PC-9 (cell line): ENCODE data around the gene HSPA12A. TPM values are rescaled to one million over a fixed set of nuclear protein-coding genes. Genes with fewer than 3 reads are reported as not detected.

Experiments
- BruUV-seq: library from RNA; stranded (reverse); fragments of 400-500 nt; replicated peaks from 2 replicates; lab custom pipeline; 2021; lab: Mats Ljungman, UMichigan
- CTCF ChIA-PET: fragments of 300-600 bp; sonication (Branson Sonifier 250); formaldehyde crosslinking; loops from one replicate; lab custom pipeline; 2022; ENCODE audit warnings: antibody characterized with exemption; lab: Charles Lee
- POLR2A ChIA-PET: fragments of 300-600 bp; sonication (Branson Sonifier 250); formaldehyde crosslinking; loops from one replicate; lab custom pipeline; 2022; ENCODE audit warnings: antibody characterized with exemption; ENCODE audit not compliant: unreplicated experiment; lab: Charles Lee
- DNase-seq, 2 experiments: peaks; one replicate each; pipeline versions ENCODE4 v3.0.0 to v3.0.0-alpha.2; 2015 to 2022; ENCODE audit warnings: mixed read lengths in 1 of 2
- H2AFZ ChIP-seq: fragments of 200-600 bp; sonication (generic); 2 replicates; pipeline ENCODE4 v1.8.1; 2017; ENCODE audit warnings: antibody characterized with exemption
- H3F3A ChIP-seq: fragments of 200-600 bp; sonication (generic); 2 replicates; pipeline ENCODE4 v1.8.1; 2017; ENCODE audit warnings: antibody characterized with exemption, mild to moderate bottlenecking, low read depth; ENCODE audit not compliant: insufficient read depth
- H3K27ac ChIP-seq: fragments of 200-600 bp; sonication (generic); 2 replicates; pipeline ENCODE4 v1.6.1; 2016; ENCODE audit warnings: mixed run types
- H3K27me3 ChIP-seq: fragments of 200-600 bp; sonication (generic); 2 replicates; pipeline ENCODE4 v1.6.1; 2016; ENCODE audit warnings: low read depth, mixed run types; ENCODE audit not compliant: insufficient read depth
- H3K36me3 ChIP-seq: fragments of 200-600 bp; sonication (generic); 2 replicates; pipeline ENCODE4 v1.6.1; 2016; ENCODE audit warnings: low read depth, mixed run types
- H3K4me1 ChIP-seq: fragments of 200-600 bp; sonication (generic); replicated peaks from 2 replicates; pipeline ENCODE4 v1.6.1; 2016; ENCODE audit warnings: mixed run types; ENCODE audit not compliant: insufficient read depth
- H3K4me2 ChIP-seq: fragments of 200-600 bp; sonication (generic); 2 replicates; pipeline ENCODE4 v1.6.1; 2017; ENCODE audit warnings: mixed run types
- H3K4me3 ChIP-seq: fragments of 200-600 bp; sonication (generic); 2 replicates; pipeline ENCODE4 v1.6.1; 2016; ENCODE audit warnings: mixed run types
- H3K79me2 ChIP-seq: fragments of 200-600 bp; sonication (generic); 2 replicates; pipeline ENCODE4 v1.6.1; 2017; ENCODE audit warnings: low read depth, mixed run types
- H3K9me2 ChIP-seq: fragments of 200-600 bp; sonication (generic); 2 replicates; pipeline ENCODE4 v1.8.1; 2017; ENCODE audit warnings: mild to moderate bottlenecking; ENCODE audit not compliant: insufficient read depth
- H3K9me3 ChIP-seq: fragments of 200-600 bp; sonication (generic); 2 replicates; pipeline ENCODE4 v1.8.1; 2016; ENCODE audit warnings: low read depth; ENCODE audit not compliant: insufficient read depth
- H4K20me1 ChIP-seq: fragments of 200-600 bp; sonication (generic); 2 replicates; pipeline ENCODE4 v1.8.1; 2017; ENCODE audit not compliant: insufficient read depth
- EZH2 ChIP-seq: fragments of 200-600 bp; sonication (generic); IDR thresholded peaks from 2 replicates; pipeline ENCODE4 v1.8.0; 2017; ENCODE audit warnings: antibody characterized with exemption, low read depth
- intact Hi-C: fragments of 100-400 bp; cut with micrococcal nuclease; formaldehyde crosslinking; loops from one replicate; pipeline ENCODE4 v1.10.0; 2022; ENCODE audit not compliant: unreplicated experiment
- total RNA-seq: library from RNA; stranded (reverse); gene quantifications from 2 replicates; pipeline ENCODE4 v1.2.3, GENCODE V29; 2021
- TF ChIP-seq, protein P1 (sequence below): fragments of 200-600 bp; sonication (generic); conservative IDR thresholded peaks from 2 replicates; pipeline ENCODE4 v1.6.1; 2017; ENCODE audit warnings: mixed run types, antibody characterized with exemption, mild to moderate bottlenecking, moderate library complexity

Gene HSPA12A
- total RNA-seq, 1 experiment from 2014 or later: 12.1 TPM

DNA sequence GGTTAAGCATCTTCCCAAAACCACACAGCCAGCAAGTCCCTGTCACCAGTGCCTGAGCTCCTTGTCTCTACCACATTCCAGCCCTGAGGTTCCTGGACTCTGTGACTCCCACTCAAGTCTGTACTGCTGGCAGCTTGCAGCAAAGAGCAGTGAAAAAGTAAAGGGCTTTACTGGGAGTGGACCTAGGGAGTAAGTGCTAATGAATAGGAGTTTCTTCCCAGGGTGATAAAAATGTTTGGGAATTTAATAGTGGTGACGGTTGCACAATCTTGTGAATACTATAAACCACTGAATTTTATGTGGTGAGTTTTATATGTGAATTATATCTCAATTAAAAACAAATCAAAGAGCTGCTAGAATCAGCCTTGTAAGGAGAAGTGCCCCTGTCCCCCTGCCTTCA lies 22.6 kb downstream of the HSPA12A start:
- CTCF ChIA-PET: interaction anchor here (0.6 kb wide), 1 partner anchor 455 kb away, joined by 5 read pairs; no protein-coding TSS in a partner anchor
- Histone ChIP-seq H2AFZ (no peak overlapping the region), H3K36me3 (no peaks in the 10 kb centered on the region), H3K9me3 (no peaks in the 10 kb centered on the region), H3K27ac (no peak overlapping the region), H3K9me2 (no peaks in the 10 kb centered on the region), H3K4me1 (no peaks in the 10 kb centered on the region), H3K4me3 (no peak overlapping the region), H4K20me1 (no peaks in the 10 kb centered on the region), H3K79me2 (no peaks in the 10 kb centered on the region), H3K27me3 (no peaks in the 10 kb centered on the region), H3F3A (no peaks in the 10 kb centered on the region), H3K4me2 (no peak overlapping the region)
- DNase-seq: no peak
- intact Hi-C loops: no loop called here
- BruUV-seq: no TSS peak
- no peak for TF ChIP-seq EZH2
- TF ChIP-seq, protein P1, sequence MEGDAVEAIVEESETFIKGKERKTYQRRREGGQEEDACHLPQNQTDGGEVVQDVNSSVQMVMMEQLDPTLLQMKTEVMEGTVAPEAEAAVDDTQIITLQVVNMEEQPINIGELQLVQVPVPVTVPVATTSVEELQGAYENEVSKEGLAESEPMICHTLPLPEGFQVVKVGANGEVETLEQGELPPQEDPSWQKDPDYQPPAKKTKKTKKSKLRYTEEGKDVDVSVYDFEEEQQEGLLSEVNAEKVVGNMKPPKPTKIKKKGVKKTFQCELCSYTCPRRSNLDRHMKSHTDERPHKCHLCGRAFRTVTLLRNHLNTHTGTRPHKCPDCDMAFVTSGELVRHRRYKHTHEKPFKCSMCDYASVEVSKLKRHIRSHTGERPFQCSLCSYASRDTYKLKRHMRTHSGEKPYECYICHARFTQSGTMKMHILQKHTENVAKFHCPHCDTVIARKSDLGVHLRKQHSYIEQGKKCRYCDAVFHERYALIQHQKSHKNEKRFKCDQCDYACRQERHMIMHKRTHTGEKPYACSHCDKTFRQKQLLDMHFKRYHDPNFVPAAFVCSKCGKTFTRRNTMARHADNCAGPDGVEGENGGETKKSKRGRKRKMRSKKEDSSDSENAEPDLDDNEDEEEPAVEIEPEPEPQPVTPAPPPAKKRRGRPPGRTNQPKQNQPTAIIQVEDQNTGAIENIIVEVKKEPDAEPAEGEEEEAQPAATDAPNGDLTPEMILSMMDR: no peak
- POLR2A ChIA-PET: no interaction called here

DNA sequence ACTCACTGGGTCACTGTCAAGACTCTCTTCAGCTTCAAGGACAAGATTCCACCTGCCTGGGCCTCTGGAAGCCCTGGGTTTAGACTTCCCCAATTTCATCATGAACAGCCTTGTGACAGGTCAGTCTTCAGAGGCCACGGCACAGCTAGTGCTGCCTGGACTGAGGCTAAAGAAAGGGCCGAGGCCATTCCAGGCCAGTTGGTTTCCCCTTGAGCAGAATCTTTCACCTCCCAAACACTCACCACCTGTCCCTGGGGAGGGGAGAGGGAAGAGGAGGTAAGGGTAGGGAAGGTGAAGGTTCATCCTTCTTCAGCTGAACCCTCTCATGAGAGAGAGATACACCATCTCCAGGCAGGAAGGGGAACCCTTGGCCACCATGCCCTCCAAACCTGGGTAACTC lies 24.3 kb downstream of the HSPA12A start:
- ChIA-PET POLR2A (no interaction called here), CTCF (no interaction called here)
- no peak overlapping the region for H3K4me2 ChIP-seq
- DNase-seq: no peak
- H2AFZ ChIP-seq: no peak overlapping the region
- no peak overlapping the region for H3K4me3 ChIP-seq
- intact Hi-C loops: no loop called here
- H3K79me2 ChIP-seq: no peaks in the 10 kb centered on the region
- BruUV-seq: no TSS peak
- no peaks in the 10 kb centered on the region for H3K4me1 ChIP-seq
- TF ChIP-seq, protein P1: no peak
- no peak for TF ChIP-seq EZH2
- H3K36me3 ChIP-seq: no peaks in the 10 kb centered on the region
- H4K20me1 ChIP-seq: no peaks in the 10 kb centered on the region
- no peaks in the 10 kb centered on the region for H3K9me2 ChIP-seq
- H3K27me3 ChIP-seq: no peaks in the 10 kb centered on the region
- no peak overlapping the region for H3K27ac ChIP-seq
- no peaks in the 10 kb centered on the region for H3F3A ChIP-seq
- H3K9me3 ChIP-seq: no peaks in the 10 kb centered on the region

DNA sequence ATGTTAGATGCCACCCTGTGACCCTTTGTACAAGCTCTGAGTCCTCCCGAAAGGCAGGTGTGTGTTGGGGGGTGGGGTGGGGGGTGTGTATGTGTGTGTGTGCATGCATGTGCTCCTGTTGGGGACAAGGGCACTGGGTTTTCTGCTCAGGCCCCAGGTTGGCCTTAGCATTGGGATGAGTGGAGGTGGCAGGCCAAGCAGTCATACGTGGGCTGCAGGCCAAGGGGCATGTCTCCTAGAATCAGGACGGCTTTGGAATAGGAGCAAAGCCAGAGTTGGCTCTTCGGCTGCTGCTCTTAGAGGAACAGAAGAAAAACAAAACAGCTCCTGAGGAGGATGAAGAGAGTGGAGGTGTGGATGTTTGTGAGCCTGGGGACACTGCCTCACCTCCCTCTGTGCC lies 26.0 kb downstream of the HSPA12A start:
- BruUV-seq: no TSS peak

More for the DNA sequence above, 26.0 kb downstream of the HSPA12A start:
- DNase-seq: no peak
- no peak overlapping the region for H3K4me2 ChIP-seq
- ChIA-PET POLR2A (no interaction called here), CTCF (no interaction called here)
- intact Hi-C loops: no loop called here
- no peaks in the 10 kb centered on the region for H3K27me3 ChIP-seq
- no peaks in the 10 kb centered on the region for H3K36me3 ChIP-seq
- no peaks in the 10 kb centered on the region for H3F3A ChIP-seq
- H3K4me3 ChIP-seq: no peak overlapping the region
- H3K9me2 ChIP-seq: no peaks in the 10 kb centered on the region
- no peak overlapping the region for H3K27ac ChIP-seq
- TF ChIP-seq, protein P1: no peak
- TF ChIP-seq EZH2: no peak
- H3K9me3 ChIP-seq: no peaks in the 10 kb centered on the region
- no peaks in the 10 kb centered on the region for H3K79me2 ChIP-seq
- H2AFZ ChIP-seq: no peak overlapping the region
- no peaks in the 10 kb centered on the region for H4K20me1 ChIP-seq
- no peaks in the 10 kb centered on the region for H3K4me1 ChIP-seq
